Kidney (tissue), 22 donors: ENCODE measurements around the gene RASAL2. TPM values are rescaled to one million over a fixed set of nuclear protein-coding genes. Genes with fewer than 3 reads are reported as not detected.

Source experiments
- DNase-seq, 5 donors: peaks; one replicate each; pipeline ENCODE4 v3.0.0-alpha.2; 2013 to 2020
- FAIRE-seq: peaks from 2 replicates; lab custom pipeline; 2012; peaks lifted over from hg19 to GRCh38; lab: Jason Lieb, UNC
- H3K27ac ChIP-seq, 2 donors: one replicate each; pipeline ENCODE4 v1.7.0; 2013; ENCODE audit warnings: low read depth in 2 of 2, low read length in 2 of 2, inconsistent platforms in 1 of 2
- H3K27me3 ChIP-seq: one replicate; pipeline ENCODE4 v1.7.1; 2013; ENCODE audit warnings: low read length, inconsistent platforms; ENCODE audit not compliant: control insufficient read depth, insufficient read depth
- H3K36me3 ChIP-seq, 3 donors: one replicate each; pipeline versions ENCODE4 v1.7.0 to v1.7.1; 2013; ENCODE audit warnings: low read length in 3 of 3, control low read depth in 1 of 3, inconsistent platforms in 1 of 3; ENCODE audit not compliant: insufficient read depth in 3 of 3, control insufficient read depth in 2 of 3
- H3K4me1 ChIP-seq, 3 donors: one replicate each; pipeline versions ENCODE4 v1.7.0 to v1.7.1; 2013; ENCODE audit warnings: low read length in 3 of 3, inconsistent platforms in 1 of 3, low read depth in 1 of 3; ENCODE audit not compliant: control insufficient read depth in 2 of 3, insufficient read depth in 2 of 3
- H3K4me3 ChIP-seq, 3 donors: one replicate each; pipeline versions ENCODE4 v1.7.0 to v1.8.1; 2013; ENCODE audit warnings: low read length in 3 of 3, control low read depth in 1 of 3, inconsistent platforms in 1 of 3
- H3K9ac ChIP-seq, 3 donors: one replicate each; pipeline versions ENCODE4 v1.7.0 to v1.7.1; 2013; ENCODE audit warnings: low read length in 3 of 3, control low read depth in 1 of 3, inconsistent platforms in 1 of 3
- H3K9me3 ChIP-seq, 3 donors: one replicate each; pipeline versions ENCODE4 v1.7.0 to v1.7.1; 2013; ENCODE audit warnings: low read length in 3 of 3, control low read depth in 1 of 3, inconsistent platforms in 1 of 3; ENCODE audit not compliant: control insufficient read depth in 2 of 3, insufficient read depth in 1 of 3
- intact Hi-C: fragments of 100-400 bp; cut with DNase I; formaldehyde crosslinking; loops from one replicate; pipeline ENCODE4 v1.11.1; 2022
- long read RNA-seq, 10 donors: library from polyadenylated mRNA in 1 of 10; unstranded in 1 of 10; transcript quantifications; one replicate each; pipeline ENCODE4 v2.0.0 and lab custom pipeline, GENCODE V29; 2021 to 2026
- polyA plus RNA-seq: library from polyadenylated mRNA; stranded (reverse); fragments of 350-450 nt; fragmentation: Illumina TruSeq; extraction: RNeasy Lipid Tissue Mini Kit (QIAGEN cat#74804); gene quantifications from one replicate; pipeline ENCODE4 v1.2.3, GENCODE V29; 2014; ENCODE audit warnings: low read depth, low replicate concordance; ENCODE audit not compliant: insufficient read depth
- total RNA-seq: library from RNA; stranded (reverse); fragmentation: NEBNext Ultra II Directional; extraction: Animal tissue kit (Norgen Biotek cat#: 25700); gene quantifications from one replicate; pipeline ENCODE4 v1.2.1, GENCODE V29; 2021
- TF ChIP-seq, protein P1 (sequence below): IDR thresholded peaks from 3 replicates; pipeline ENCODE4 v1.5.1; 2012; ENCODE audit warnings: mild to moderate bottlenecking, moderate library complexity, borderline replicate concordance; ENCODE audit not compliant: insufficient read depth; ENCODE audit errors: extremely low read depth
- donor health status: control.
- donor health status: control.
- donor health status: control.
- donor health status: control.
- donor health status: control.
- donor health status: DM: yes; HTN: yes; CAD: no.
- donor health status: Normal renal cell carcinoma (clear cell type).

The RASAL2 gene
- total RNA-seq: 26.5 TPM
- 2.2 TPM for polyA plus RNA-seq
- long read RNA-seq, donor 1, partial matches to known transcripts: 0 of 2 reads
- long read RNA-seq, donor 1, other reads (novel, unspliced or antisense): 0 of 2 reads
- long read RNA-seq, donor 2, partial matches to known transcripts: 0 of 1 reads
- long read RNA-seq, donor 2, other reads (novel, unspliced or antisense): 0 of 1 reads
- long read RNA-seq, donor 3, transcript RASAL2-204 (2 exons, 650 nt): major isoform, 9 of 9 reads
- long read RNA-seq, donor 3, partial matches to known transcripts: 0 of 9 reads
- long read RNA-seq, donor 3, other reads (novel, unspliced or antisense): 0 of 9 reads
- long read RNA-seq, donor 4, partial matches to known transcripts: 0 of 2 reads
- long read RNA-seq, donor 4, other reads (novel, unspliced or antisense): 0 of 2 reads
- long read RNA-seq, donor 5: 0 reads
- long read RNA-seq, donor 6, partial matches to known transcripts: 0 of 1 reads
- long read RNA-seq, donor 6, other reads (novel, unspliced or antisense): 0 of 1 reads
- long read RNA-seq, donor 7, partial matches to known transcripts: 7 of 15 reads
- long read RNA-seq, donor 7, other reads (novel, unspliced or antisense): 8 of 15 reads
- long read RNA-seq, donor 8, partial matches to known transcripts: 0 of 2 reads
- long read RNA-seq, donor 8, other reads (novel, unspliced or antisense): 0 of 2 reads
- long read RNA-seq, donor 9, partial matches to known transcripts: 0 of 1 reads
- long read RNA-seq, donor 9, other reads (novel, unspliced or antisense): 0 of 1 reads
- long read RNA-seq, donor 10, partial matches to known transcripts: 0 of 2 reads
- long read RNA-seq, donor 10, other reads (novel, unspliced or antisense): 0 of 2 reads

DNA sequence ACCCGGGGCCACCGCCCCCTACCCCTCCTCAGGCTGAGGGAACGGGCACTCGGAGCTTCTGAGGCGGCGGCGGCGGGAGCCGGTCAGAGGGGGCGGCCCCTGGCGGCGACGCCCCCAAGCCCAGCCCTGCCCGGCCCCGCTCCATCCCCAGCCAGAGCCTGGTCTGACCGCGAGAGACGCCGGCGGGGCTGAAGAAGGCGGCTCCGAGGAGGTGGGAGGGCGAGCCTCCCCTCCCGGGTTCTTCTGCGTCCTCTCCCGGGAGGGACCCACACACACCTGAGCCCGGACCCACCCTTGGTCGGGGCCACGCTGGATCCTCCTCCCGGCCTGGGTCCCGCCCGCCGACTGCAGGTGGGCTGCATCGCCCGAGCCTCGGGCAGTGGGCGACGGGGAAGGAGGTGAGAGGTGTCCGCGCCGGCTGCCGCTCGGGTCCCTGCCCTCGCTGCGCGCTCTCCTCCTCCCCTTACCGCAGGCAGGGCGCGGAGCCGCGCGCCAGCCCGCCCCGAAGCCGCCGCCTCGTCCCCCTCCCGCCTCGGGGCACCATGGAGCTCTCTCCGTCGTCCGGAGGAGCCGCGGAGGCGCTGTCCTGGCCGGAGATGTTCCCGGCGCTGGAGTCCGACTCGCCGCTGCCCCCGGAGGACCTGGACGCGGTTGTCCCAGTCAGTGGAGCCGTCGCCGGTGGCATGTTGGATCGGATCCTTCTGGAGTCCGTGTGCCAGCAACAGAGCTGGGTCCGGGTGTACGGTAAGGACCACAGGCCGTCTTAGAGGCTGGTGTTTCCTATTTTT is at the start of gene RASAL2:
RASAL2 (plus strand) TSS at position 154 of the 788 bp plus-strand sequence; CDS start at position 543, 389 bp downstream.
- TF ChIP-seq, protein P1, sequence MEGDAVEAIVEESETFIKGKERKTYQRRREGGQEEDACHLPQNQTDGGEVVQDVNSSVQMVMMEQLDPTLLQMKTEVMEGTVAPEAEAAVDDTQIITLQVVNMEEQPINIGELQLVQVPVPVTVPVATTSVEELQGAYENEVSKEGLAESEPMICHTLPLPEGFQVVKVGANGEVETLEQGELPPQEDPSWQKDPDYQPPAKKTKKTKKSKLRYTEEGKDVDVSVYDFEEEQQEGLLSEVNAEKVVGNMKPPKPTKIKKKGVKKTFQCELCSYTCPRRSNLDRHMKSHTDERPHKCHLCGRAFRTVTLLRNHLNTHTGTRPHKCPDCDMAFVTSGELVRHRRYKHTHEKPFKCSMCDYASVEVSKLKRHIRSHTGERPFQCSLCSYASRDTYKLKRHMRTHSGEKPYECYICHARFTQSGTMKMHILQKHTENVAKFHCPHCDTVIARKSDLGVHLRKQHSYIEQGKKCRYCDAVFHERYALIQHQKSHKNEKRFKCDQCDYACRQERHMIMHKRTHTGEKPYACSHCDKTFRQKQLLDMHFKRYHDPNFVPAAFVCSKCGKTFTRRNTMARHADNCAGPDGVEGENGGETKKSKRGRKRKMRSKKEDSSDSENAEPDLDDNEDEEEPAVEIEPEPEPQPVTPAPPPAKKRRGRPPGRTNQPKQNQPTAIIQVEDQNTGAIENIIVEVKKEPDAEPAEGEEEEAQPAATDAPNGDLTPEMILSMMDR: peak; percentile 8
- DNase-seq (peak; percentile 82 to 90 (median 85)), FAIRE-seq (no peak)
- peak within 1 kb of the TSS; percentile 90 to 91 for H3K27ac ChIP-seq
- peak within 1 kb of the TSS; percentile 91 to 97 (median 93) for H3K4me3 ChIP-seq
- H3K9ac ChIP-seq: peak within 1 kb of the TSS; percentile 83 to 88 (median 85)
- no peaks in the 10 kb centered on the region for H3K36me3 ChIP-seq
- H3K4me1 ChIP-seq: peaks cover 0 to 15% (median 5%) of the 10 kb centered on the region in 3 donors
- H3K9me3 ChIP-seq: no peaks in the 10 kb centered on the region
- intact Hi-C loops: no loop called here
- H3K27me3 ChIP-seq: no peaks in the 10 kb centered on the region

DNA sequence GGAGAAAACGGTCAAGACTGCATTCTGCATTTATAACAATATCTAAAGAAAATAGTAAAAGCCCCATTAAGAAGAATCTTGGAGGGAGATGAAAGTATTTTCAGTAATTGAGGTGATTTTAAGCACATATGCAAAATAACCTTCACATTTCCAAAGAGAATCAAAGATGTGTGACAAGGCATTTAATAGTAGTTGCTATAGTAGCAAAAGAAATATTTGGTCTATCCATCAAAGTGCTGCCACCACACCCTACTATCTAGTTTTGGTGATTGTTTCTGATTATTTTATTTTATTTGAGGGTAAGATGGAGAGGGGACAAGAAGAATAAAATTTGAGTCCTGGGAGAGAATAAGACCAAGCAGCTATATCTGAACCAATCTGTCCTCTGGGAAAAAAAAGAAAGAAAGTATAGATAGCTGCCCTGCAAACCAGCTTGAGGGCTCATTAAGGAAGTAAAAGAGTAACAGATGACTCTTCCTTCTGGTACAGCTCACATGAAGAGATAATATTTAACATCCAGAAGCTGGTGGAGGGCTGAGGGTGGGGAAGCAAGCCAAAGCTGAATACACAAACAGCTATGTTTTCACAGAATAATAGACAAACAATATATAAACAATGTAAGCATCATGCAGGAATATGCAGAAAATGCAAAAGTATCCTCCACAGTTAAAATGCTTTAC is 47.2 kb upstream of the RASAL2 start:
- DNase-seq (no peak), FAIRE-seq (no peak)
- no peaks in the 10 kb centered on the region for H3K36me3 ChIP-seq
- TF ChIP-seq, protein P1: no peak
- H3K27me3 ChIP-seq: no peaks in the 10 kb centered on the region
- H3K4me3 ChIP-seq: no peak overlapping the region
- H3K27ac ChIP-seq: peak overlapping the region in 1 of 2 donors; percentile 55
- H3K9ac ChIP-seq: no peak overlapping the region
- intact Hi-C loops: no loop called here
- no peaks in the 10 kb centered on the region for H3K4me1 ChIP-seq
- H3K9me3 ChIP-seq: no peaks in the 10 kb centered on the region

DNA sequence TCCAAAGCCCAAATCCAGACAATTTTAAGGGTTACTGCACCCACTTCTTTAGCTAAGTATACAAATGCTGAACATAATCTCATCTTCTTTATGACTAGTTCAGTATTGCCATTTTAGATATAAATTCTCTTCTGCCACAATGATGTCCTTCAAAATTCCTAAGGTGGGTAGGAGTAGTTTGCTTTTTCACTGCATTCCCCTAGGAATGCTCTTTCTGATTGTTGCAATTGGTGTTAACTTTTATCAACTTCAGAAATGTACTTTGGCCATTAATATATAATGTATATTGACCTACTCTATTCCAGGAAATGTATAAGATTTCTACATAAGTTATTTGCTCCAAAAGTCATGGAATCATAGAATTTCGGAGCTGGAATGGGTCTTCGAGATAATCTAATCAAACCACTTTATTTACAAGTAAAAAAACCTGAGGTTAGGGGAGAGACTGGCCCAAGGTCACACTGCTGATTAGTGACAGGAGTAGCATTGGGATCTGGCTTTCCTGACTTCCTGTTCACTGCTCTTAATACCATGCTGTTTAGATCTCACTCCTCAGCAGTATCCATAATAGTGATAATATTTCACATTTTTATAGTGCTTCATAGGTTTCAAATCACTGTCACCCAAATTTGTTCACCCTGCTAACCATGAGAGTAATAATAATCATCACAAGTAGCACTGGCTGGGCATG is 46.4 kb upstream of the RASAL2 start:
- no peaks in the 10 kb centered on the region for H3K27me3 ChIP-seq
- TF ChIP-seq, protein P1: no peak
- H3K27ac ChIP-seq: peak overlapping the region in 1 of 2 donors; percentile 55
- no peak overlapping the region for H3K4me3 ChIP-seq
- FAIRE-seq (no peak), DNase-seq (no peak)
- no peaks in the 10 kb centered on the region for H3K9me3 ChIP-seq
- no peak overlapping the region for H3K9ac ChIP-seq
- no peaks in the 10 kb centered on the region for H3K36me3 ChIP-seq
- intact Hi-C loops: no loop called here
- peaks cover 0 to under 1% (median 0%) of the 10 kb centered on the region in 3 donors for H3K4me1 ChIP-seq
